ENCODE data around the gene LRRC19.

The LRRC19 gene

DNA sequence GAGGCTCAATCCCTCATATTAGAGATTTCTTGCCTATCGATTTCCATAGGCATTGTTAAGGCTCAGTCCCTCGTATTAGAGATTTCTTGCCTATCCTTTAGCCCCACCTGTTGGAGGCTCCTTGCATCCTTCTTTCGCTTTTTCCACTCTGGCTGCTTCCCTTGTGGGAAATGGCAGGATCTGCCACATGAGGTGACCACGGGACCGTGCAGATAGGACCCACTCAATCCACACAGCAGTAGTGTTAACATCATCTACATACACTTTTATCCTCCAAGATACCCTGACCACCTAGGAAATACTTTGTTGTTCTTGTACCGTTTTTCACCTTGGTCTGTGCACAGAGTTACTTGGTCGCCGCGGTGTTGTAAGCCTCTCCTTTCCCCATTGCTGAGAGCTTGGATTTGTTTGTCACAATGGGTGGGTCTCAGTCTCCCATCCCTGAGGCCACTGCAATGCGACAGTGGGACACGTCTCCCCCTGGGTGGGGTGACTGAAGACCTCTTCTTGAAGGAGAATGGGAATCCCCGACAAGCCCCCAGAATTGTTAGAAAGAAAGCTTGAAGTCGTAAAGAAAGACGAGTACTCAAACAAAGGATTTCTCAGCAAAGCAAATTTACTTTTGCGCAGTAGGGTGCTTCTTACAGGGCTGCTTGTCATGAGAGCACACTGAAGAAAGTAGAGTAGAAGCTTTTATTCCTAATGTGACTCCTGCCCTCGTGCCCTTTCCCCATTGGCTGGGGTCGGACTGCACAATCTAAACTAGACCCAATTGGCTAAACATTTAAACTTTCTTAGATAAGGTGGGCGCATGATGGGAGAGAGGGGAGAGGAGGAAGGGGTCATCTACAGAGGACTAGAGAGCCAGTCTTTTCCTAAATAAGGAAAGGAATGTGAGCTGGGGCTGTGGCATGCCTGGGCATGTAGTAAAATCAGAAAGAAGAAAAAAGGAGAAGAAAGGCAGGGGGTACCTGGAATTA lies 29.5 kb downstream of the LRRC19 start:
- no peak overlapping the region for H3K4me3 ChIP-seq (ENCODE audit: low read depth, low read length)
- TF ChIP-seq, protein P1, sequence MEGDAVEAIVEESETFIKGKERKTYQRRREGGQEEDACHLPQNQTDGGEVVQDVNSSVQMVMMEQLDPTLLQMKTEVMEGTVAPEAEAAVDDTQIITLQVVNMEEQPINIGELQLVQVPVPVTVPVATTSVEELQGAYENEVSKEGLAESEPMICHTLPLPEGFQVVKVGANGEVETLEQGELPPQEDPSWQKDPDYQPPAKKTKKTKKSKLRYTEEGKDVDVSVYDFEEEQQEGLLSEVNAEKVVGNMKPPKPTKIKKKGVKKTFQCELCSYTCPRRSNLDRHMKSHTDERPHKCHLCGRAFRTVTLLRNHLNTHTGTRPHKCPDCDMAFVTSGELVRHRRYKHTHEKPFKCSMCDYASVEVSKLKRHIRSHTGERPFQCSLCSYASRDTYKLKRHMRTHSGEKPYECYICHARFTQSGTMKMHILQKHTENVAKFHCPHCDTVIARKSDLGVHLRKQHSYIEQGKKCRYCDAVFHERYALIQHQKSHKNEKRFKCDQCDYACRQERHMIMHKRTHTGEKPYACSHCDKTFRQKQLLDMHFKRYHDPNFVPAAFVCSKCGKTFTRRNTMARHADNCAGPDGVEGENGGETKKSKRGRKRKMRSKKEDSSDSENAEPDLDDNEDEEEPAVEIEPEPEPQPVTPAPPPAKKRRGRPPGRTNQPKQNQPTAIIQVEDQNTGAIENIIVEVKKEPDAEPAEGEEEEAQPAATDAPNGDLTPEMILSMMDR (IDR thresholded peaks at IDR 0.05; ENCODE audit: low read depth, low read length): peak; percentile 58
- TF ChIP-seq, protein P2, sequence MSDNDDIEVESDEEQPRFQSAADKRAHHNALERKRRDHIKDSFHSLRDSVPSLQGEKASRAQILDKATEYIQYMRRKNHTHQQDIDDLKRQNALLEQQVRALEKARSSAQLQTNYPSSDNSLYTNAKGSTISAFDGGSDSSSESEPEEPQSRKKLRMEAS (IDR thresholded peaks at IDR 0.05; ENCODE audit: low read depth, low read length): no peak
- no peak for TF ChIP-seq POLR2A (IDR thresholded peaks at IDR 0.05; ENCODE audit: extremely low read depth, insufficient read length)
- no peak for TF ChIP-seq MYC (IDR thresholded peaks at IDR 0.05; ENCODE audit: low read depth, low read length)
- DNase-seq (ENCODE audit: low read depth): peak; percentile 73

- no peak overlapping the region for H3K4me3 ChIP-seq (ENCODE audit: low read depth, low read length)
- no peak for DNase-seq (ENCODE audit: low read depth)
- no peak for TF ChIP-seq MYC (IDR thresholded peaks at IDR 0.05; ENCODE audit: low read depth, low read length)
- TF ChIP-seq, protein P2 (IDR thresholded peaks at IDR 0.05; ENCODE audit: low read depth, low read length): no peak
- no peak for TF ChIP-seq POLR2A (IDR thresholded peaks at IDR 0.05; ENCODE audit: extremely low read depth, insufficient read length)
- TF ChIP-seq, protein P1 (IDR thresholded peaks at IDR 0.05; ENCODE audit: low read depth, low read length): no peak
These were observed 30.5 kb downstream of the LRRC19 start for GRCh38 chr9:26974927-26975326.

GRCh38 chr9:26973989-26974388 lies 31.5 kb downstream of the LRRC19 start:
- TF ChIP-seq MYC (IDR thresholded peaks at IDR 0.05; ENCODE audit: low read depth, low read length): no peak
- TF ChIP-seq, protein P2 (IDR thresholded peaks at IDR 0.05; ENCODE audit: low read depth, low read length): no peak
- TF ChIP-seq, protein P1 (IDR thresholded peaks at IDR 0.05; ENCODE audit: low read depth, low read length): no peak
- TF ChIP-seq POLR2A (IDR thresholded peaks at IDR 0.05; ENCODE audit: extremely low read depth, insufficient read length): no peak
- no peak overlapping the region for H3K4me3 ChIP-seq (ENCODE audit: low read depth, low read length)
- no peak for DNase-seq (ENCODE audit: low read depth)

- DNase-seq (ENCODE audit: low read depth): no peak
- no peak overlapping the region for H3K4me3 ChIP-seq (ENCODE audit: low read depth, low read length)
- no peak for TF ChIP-seq MYC (IDR thresholded peaks at IDR 0.05; ENCODE audit: low read depth, low read length)
- TF ChIP-seq, protein P2 (IDR thresholded peaks at IDR 0.05; ENCODE audit: low read depth, low read length): no peak
- TF ChIP-seq POLR2A (IDR thresholded peaks at IDR 0.05; ENCODE audit: extremely low read depth, insufficient read length): no peak
- TF ChIP-seq, protein P1 (IDR thresholded peaks at IDR 0.05; ENCODE audit: low read depth, low read length): no peak
These were observed 33.8 kb downstream of the LRRC19 start for GRCh38 chr9:26971721-26972120.

DNA sequence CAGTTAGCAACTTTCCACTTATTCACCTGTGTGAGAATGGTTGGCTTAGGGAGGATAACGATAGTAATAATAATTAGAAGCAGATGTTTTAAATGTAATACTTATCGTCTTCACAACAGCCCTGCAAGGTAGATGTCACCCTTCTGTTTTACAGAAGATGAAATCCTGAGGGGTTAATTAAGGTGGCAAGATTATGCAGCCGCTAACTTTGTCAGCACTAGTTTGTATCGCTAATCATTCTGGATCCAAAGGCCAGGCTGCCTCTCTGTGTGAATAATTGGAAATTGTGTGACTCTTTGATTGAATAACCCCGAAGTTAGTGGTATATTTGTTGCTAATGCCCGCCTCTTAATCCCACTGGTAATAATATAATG lies 48.6 kb downstream of the LRRC19 start:
- H3K4me3 ChIP-seq (ENCODE audit: low read depth, low read length): peak overlapping the region; percentile 69
- TF ChIP-seq POLR2A (IDR thresholded peaks at IDR 0.05; ENCODE audit: extremely low read depth, insufficient read length) (no peak), MYC (IDR thresholded peaks at IDR 0.05; ENCODE audit: low read depth, low read length) (no peak)
- TF ChIP-seq, protein P2 (IDR thresholded peaks at IDR 0.05; ENCODE audit: low read depth, low read length): no peak
- TF ChIP-seq, protein P1 (IDR thresholded peaks at IDR 0.05; ENCODE audit: low read depth, low read length): no peak
- DNase-seq (ENCODE audit: low read depth): no peak

All from NB4 (cell line).